HepG2 (cell line): Measurements from ENCODE around the gene CAPSL. TPM values are rescaled to one million over a fixed set of nuclear protein-coding genes. Genes with fewer than 3 reads are reported as not detected.

Source experiments
- ATAC-seq: fragments of 200-7000 bp; cut with Tn5 transposase; 3 replicates; pipeline ENCODE4 v1.9.1; 2020; ENCODE audit warnings: mild to moderate bottlenecking, moderate library complexity
- BruUV-seq: library from RNA; stranded (reverse); fragments of 400-500 nt; replicated peaks from 2 replicates; lab custom pipeline; 2021; lab: Mats Ljungman, UMichigan
- CTCF ChIA-PET: fragments of 300-600 bp; formaldehyde crosslinking; extraction: SDS; loops from one replicate; lab custom pipeline; 2021; ENCODE audit warnings: low total read pairs, inconsistent platforms, low intra/inter-chr PET ratio; lab: Yijun Ruan, JAX
- POLR2A ChIA-PET: fragments of 350-600 bp; sonication (Branson Sonifier 250); formaldehyde crosslinking; loops from one replicate; lab custom pipeline; 2020; ENCODE audit warnings: antibody characterized with exemption, inconsistent platforms; lab: Yijun Ruan, JAX
- DNase-seq: peaks from one replicate; pipeline ENCODE4 v3.0.0-alpha.2; 2015; ENCODE audit warnings: low spot score
- FAIRE-seq: peaks from 3 replicates; lab custom pipeline; 2011; peaks lifted over from hg19 to GRCh38; lab: Jason Lieb, UNC
- H2AFZ ChIP-seq: one replicate; pipeline ENCODE4 v1.6.1; 2011; ENCODE audit warnings: low read length, inconsistent platforms
- H3K27ac ChIP-seq: fragments of 300-600 bp; 3 replicates; pipeline ENCODE4 v1.8.0; 2011; ENCODE audit warnings: mixed run types, mild to moderate bottlenecking, mixed read lengths, low read length, inconsistent platforms; ENCODE audit not compliant: insufficient read depth; ENCODE audit errors: extremely low read length
- H3K27me3 ChIP-seq, 2 experiments: fragments of 200-600 bp in 1 of 2; 2 replicates in 1 of 2; 3 replicates in 1 of 2; pipeline versions ENCODE4 v1.6.0 to v1.8.0; 2011; ENCODE audit warnings: low read length in 2 of 2, mild to moderate bottlenecking in 2 of 2, moderate library complexity in 2 of 2, inconsistent platforms in 1 of 2; ENCODE audit not compliant: insufficient read depth in 2 of 2, control insufficient read depth in 1 of 2
- H3K36me3 ChIP-seq, 2 experiments: fragments of 200-600 bp in 1 of 2; replicated peaks in 1 of 2; 2 replicates in 1 of 2; 3 replicates in 1 of 2; pipeline versions ENCODE4 v1.5.1 to v1.8.0; 2011; ENCODE audit warnings: low read length in 2 of 2, inconsistent platforms in 1 of 2; ENCODE audit not compliant: insufficient read depth in 2 of 2, control insufficient read depth in 1 of 2
- H3K4me1 ChIP-seq: 2 replicates; pipeline ENCODE4 v1.5.1; 2012; ENCODE audit warnings: low read length, inconsistent platforms; ENCODE audit not compliant: insufficient read depth
- H3K4me2 ChIP-seq: 2 replicates; pipeline ENCODE4 v1.6.0; 2011; ENCODE audit warnings: low read depth, low read length, inconsistent platforms
- H3K4me3 ChIP-seq, 3 experiments: fragments of 200-600 bp in 1 of 3; sonication (generic), shearing (Covaris generic) in 1 of 3; replicated peaks in 1 of 3; 2 replicates each; pipeline ENCODE4 v1.5.1; 2011 to 2016; ENCODE audit warnings: low read length in 3 of 3, inconsistent platforms in 2 of 3, low read depth in 2 of 3, mild to moderate bottlenecking in 2 of 3, control low read depth in 1 of 3, mixed read lengths in 1 of 3; ENCODE audit not compliant: insufficient read depth in 1 of 3
- H3K79me2 ChIP-seq: one replicate; pipeline ENCODE4 v1.6.1; 2011; ENCODE audit warnings: low read length, inconsistent platforms; ENCODE audit not compliant: insufficient read depth
- H3K9ac ChIP-seq: 2 replicates; pipeline ENCODE4 v1.6.0; 2011; ENCODE audit warnings: mild to moderate bottlenecking, low read depth, low read length, inconsistent platforms; ENCODE audit not compliant: insufficient read depth
- H3K9me3 ChIP-seq: 2 replicates; pipeline ENCODE4 v1.5.1; 2012; ENCODE audit warnings: mild to moderate bottlenecking, low read length
- H4K20me1 ChIP-seq: 2 replicates; pipeline ENCODE4 v1.6.0; 2011; ENCODE audit warnings: inconsistent platforms, mild to moderate bottlenecking, low read length, moderate library complexity; ENCODE audit not compliant: insufficient read depth
- GATAD2A ChIP-seq: IDR thresholded peaks from 2 replicates; pipeline ENCODE4 v1.6.1; 2016
- KLF11 ChIP-seq: IDR thresholded peaks from 2 replicates; pipeline ENCODE4 v1.6.1; 2016; ENCODE audit warnings: missing compliant biosample characterization
- MED1 ChIP-seq: sonication (generic); formaldehyde crosslinking; IDR thresholded peaks from 2 replicates; pipeline ENCODE4 v1.4.0; 2020; ENCODE audit warnings: missing genetic modification reagents
- RARG ChIP-seq: sonication (generic); formaldehyde crosslinking; IDR thresholded peaks from 2 replicates; pipeline ENCODE4 v1.4.0; 2020; ENCODE audit warnings: low read depth, mild to moderate bottlenecking, missing genetic modification reagents
- RBFOX2 ChIP-seq: fragments of 200-400 bp; formaldehyde crosslinking; IDR thresholded peaks from 2 replicates; pipeline ENCODE4 v1.6.1; 2017; ENCODE audit warnings: low read depth, mild to moderate bottlenecking, low read length
- TAF1 ChIP-seq: sonication (generic); formaldehyde crosslinking; IDR thresholded peaks from 2 replicates; pipeline ENCODE4 v1.4.0; 2020; ENCODE audit warnings: missing genetic modification reagents
- THYN1 ChIP-seq: sonication (generic); formaldehyde crosslinking; IDR thresholded peaks from 2 replicates; pipeline ENCODE4 v1.8.1; 2023; ENCODE audit warnings: low read depth, mild to moderate bottlenecking, moderate library complexity, missing genetic modification reagents, borderline replicate concordance
- USF2 ChIP-seq, 2 experiments: sonication (generic) in 1 of 2; formaldehyde crosslinking in 1 of 2; IDR thresholded peaks; 2 replicates each; pipeline versions ENCODE4 v1.5.1 to v1.6.1; 2011 to 2020; ENCODE audit warnings: borderline replicate concordance in 1 of 2, low read depth in 1 of 2, low read length in 1 of 2, mild to moderate bottlenecking in 1 of 2, missing genetic modification reagents in 1 of 2, moderate library complexity in 1 of 2
- ZNF224 ChIP-seq: sonication (generic); formaldehyde crosslinking; IDR thresholded peaks from 2 replicates; pipeline ENCODE4 v1.5.0; 2020; ENCODE audit warnings: mild to moderate bottlenecking, missing genetic modification reagents
- WGBS: methylation state at CpG from one replicate; pipeline ENCODE4 v1.1.6; 2017; ENCODE audit warnings: low lambda C conversion rate; 5-methylcytosine and 5-hydroxymethylcytosine counted together
- in situ Hi-C: cut with HindIII; loops from 2 replicates; pipeline ENCODE4 v1.10.0; 2017; ENCODE audit warnings: low pct_unique_long_range_greater_than_20kb; ENCODE audit not compliant: extremely low pct_ligation_motif_present
- intact Hi-C: fragments of 100-400 bp; cut with micrococcal nuclease; formaldehyde crosslinking; loops from one replicate; pipeline ENCODE4 v1.10.0; 2022; ENCODE audit not compliant: unreplicated experiment
- polyA plus RNA-seq, 8 experiments: library from polyadenylated mRNA; depleted of rRNA in 3 of 8; stranded (reverse) in 7 of 8; unstranded in 1 of 8; fragments of >200 nt; fragmentation: Illumina TruSeq in 4 of 8; extraction: Trizol in 4 of 8; gene quantifications; 2 replicates each; pipeline versions ENCODE4 v1.2.1 to v1.2.3, GENCODE V29; 2011 to 2016; ENCODE audit warnings: low read depth in 4 of 8, missing spikeins in 1 of 8, mixed read lengths in 1 of 8; ENCODE audit not compliant: insufficient read depth in 1 of 8
- total RNA-seq, 5 experiments: library from RNA; depleted of rRNA; stranded (reverse); fragments of >200 nt; fragmentation: Illumina TruSeq; extraction: Trizol; gene quantifications; 2 replicates each; pipeline ENCODE4 v1.2.3, GENCODE V29; 2016; ENCODE audit warnings: low read depth in 1 of 5
- TF ChIP-seq, protein P1 (sequence below): sonication (generic); formaldehyde crosslinking; IDR thresholded peaks from 2 replicates; pipeline ENCODE4 v1.5.0; 2020; ENCODE audit warnings: missing genetic modification reagents, mild to moderate bottlenecking, borderline replicate concordance
- TF ChIP-seq, protein P2 (sequence below): sonication (generic); formaldehyde crosslinking; IDR thresholded peaks from 2 replicates; pipeline ENCODE4 v1.5.1; 2020; ENCODE audit warnings: mild to moderate bottlenecking, moderate library complexity, missing genetic modification reagents
- TF ChIP-seq, protein P3 (sequence below): sonication (generic); formaldehyde crosslinking; IDR thresholded peaks from 2 replicates; pipeline ENCODE4 v1.4.0; 2020; ENCODE audit warnings: mild to moderate bottlenecking, missing genetic modification reagents
- TF ChIP-seq, protein P4 (sequence below): IDR thresholded peaks from 2 replicates; pipeline ENCODE4 v1.4.0; 2020; ENCODE audit warnings: mild to moderate bottlenecking, missing genetic modification reagents

The CAPSL gene
- total and polyA plus RNA-seq, 2 of the 13 experiments (the other 11 are each of a cell fraction or from before 2014, with no cell fraction given) = not detected

DNA sequence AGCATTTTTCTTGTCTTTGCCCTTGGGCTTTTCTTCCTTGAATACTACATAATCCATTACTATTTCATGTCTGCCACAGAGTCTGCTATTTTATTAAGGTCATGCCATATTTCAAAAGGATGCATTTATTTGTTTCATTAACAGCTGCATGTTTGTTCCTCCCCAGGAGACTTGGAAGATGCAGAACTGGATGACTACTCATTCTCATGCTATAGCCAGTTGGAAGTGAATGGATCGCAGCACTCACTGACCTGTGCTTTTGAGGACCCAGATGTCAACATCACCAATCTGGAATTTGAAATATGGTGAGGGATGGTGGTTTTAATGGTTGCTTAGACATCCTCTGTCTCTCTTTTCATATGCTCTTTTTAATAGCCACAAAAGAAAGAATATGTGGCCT is 77.7 kb downstream of the CAPSL start (continued):
- TF ChIP-seq GATAD2A (CRISPR knock-in tag) (no peak), ZNF224 (no peak), USF2 (IDR thresholded peaks at IDR 0.05; ENCODE audit: low read depth, low read length) (no peak), USF2 (CRISPR knock-in tag; IDR thresholded peaks at IDR 0.05; ENCODE audit: borderline replicate concordance) (no peak), TAF1 (CRISPR knock-in tag) (no peak)
- TF ChIP-seq, all 625 proteins: peak for 0

- no peak overlapping the region for H3K4me2 ChIP-seq
- WGBS = 0% methylated on average over 3 of the region's 3 CpGs
- TF ChIP-seq, protein P1, sequence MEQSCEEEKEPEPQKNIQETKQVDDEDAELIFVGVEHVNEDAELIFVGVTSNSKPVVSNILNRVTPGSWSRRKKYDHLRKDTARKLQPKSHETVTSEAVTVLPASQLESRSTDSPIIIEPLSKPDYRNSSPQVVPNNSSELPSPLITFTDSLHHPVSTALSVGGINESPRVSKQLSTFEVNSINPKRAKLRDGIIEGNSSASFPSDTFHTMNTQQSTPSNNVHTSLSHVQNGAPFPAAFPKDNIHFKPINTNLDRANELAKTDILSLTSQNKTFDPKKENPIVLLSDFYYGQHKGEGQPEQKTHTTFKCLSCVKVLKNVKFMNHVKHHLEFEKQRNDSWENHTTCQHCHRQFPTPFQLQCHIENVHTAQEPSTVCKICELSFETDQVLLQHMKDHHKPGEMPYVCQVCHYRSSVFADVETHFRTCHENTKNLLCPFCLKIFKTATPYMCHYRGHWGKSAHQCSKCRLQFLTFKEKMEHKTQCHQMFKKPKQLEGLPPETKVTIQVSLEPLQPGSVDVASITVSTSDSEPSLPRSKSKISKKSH (CRISPR knock-in tag) = no peak
- TF ChIP-seq KLF11 (CRISPR knock-in tag) = no peak
- TF ChIP-seq MED1 (CRISPR knock-in tag) = no peak
- no peak for TF ChIP-seq RBFOX2
- TF ChIP-seq, protein P2, sequence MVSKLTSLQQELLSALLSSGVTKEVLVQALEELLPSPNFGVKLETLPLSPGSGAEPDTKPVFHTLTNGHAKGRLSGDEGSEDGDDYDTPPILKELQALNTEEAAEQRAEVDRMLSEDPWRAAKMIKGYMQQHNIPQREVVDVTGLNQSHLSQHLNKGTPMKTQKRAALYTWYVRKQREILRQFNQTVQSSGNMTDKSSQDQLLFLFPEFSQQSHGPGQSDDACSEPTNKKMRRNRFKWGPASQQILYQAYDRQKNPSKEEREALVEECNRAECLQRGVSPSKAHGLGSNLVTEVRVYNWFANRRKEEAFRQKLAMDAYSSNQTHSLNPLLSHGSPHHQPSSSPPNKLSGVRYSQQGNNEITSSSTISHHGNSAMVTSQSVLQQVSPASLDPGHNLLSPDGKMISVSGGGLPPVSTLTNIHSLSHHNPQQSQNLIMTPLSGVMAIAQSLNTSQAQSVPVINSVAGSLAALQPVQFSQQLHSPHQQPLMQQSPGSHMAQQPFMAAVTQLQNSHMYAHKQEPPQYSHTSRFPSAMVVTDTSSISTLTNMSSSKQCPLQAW (CRISPR knock-in tag) = no peak
- TF ChIP-seq THYN1 (CRISPR knock-in tag) = no peak
- TF ChIP-seq, protein P3, sequence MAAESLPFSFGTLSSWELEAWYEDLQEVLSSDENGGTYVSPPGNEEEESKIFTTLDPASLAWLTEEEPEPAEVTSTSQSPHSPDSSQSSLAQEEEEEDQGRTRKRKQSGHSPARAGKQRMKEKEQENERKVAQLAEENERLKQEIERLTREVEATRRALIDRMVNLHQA = no peak
- TF ChIP-seq, protein P4, sequence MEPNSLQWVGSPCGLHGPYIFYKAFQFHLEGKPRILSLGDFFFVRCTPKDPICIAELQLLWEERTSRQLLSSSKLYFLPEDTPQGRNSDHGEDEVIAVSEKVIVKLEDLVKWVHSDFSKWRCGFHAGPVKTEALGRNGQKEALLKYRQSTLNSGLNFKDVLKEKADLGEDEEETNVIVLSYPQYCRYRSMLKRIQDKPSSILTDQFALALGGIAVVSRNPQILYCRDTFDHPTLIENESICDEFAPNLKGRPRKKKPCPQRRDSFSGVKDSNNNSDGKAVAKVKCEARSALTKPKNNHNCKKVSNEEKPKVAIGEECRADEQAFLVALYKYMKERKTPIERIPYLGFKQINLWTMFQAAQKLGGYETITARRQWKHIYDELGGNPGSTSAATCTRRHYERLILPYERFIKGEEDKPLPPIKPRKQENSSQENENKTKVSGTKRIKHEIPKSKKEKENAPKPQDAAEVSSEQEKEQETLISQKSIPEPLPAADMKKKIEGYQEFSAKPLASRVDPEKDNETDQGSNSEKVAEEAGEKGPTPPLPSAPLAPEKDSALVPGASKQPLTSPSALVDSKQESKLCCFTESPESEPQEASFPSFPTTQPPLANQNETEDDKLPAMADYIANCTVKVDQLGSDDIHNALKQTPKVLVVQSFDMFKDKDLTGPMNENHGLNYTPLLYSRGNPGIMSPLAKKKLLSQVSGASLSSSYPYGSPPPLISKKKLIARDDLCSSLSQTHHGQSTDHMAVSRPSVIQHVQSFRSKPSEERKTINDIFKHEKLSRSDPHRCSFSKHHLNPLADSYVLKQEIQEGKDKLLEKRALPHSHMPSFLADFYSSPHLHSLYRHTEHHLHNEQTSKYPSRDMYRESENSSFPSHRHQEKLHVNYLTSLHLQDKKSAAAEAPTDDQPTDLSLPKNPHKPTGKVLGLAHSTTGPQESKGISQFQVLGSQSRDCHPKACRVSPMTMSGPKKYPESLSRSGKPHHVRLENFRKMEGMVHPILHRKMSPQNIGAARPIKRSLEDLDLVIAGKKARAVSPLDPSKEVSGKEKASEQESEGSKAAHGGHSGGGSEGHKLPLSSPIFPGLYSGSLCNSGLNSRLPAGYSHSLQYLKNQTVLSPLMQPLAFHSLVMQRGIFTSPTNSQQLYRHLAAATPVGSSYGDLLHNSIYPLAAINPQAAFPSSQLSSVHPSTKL (CRISPR knock-in tag) = no peak
- TF ChIP-seq RARG (CRISPR knock-in tag) = no peak
Observed at GRCh38 chr5:35859101-35859661, 79.2 kb downstream of the CAPSL start.

More at GRCh38 chr5:35859101-35859661, 79.2 kb downstream of the CAPSL start:
- H3K4me3 ChIP-seq = no peak overlapping the region
- H3K9ac ChIP-seq = no peak overlapping the region
- no peaks in the 10 kb centered on the region for H3K27me3 ChIP-seq
- H3K36me3 ChIP-seq = no peaks in the 10 kb centered on the region
- H3K4me1 ChIP-seq = no peaks in the 10 kb centered on the region
- CTCF ChIA-PET = no interaction called here
- ATAC-seq (no peak), FAIRE-seq (no peak), DNase-seq (no peak)
- H3K9me3 ChIP-seq = no peaks in the 10 kb centered on the region
- no TSS peak for BruUV-seq
- no peaks in the 10 kb centered on the region for H4K20me1 ChIP-seq
- intact Hi-C loops (no loop called here), in situ Hi-C loops (no loop called here)
- POLR2A ChIA-PET = no interaction called here
- no peak overlapping the region for H2AFZ ChIP-seq
- no peak overlapping the region for H3K27ac ChIP-seq
- H3K79me2 ChIP-seq = no peaks in the 10 kb centered on the region
